ENCODE measurements around the gene NLRP3.
A peak's percentile ranks its signal among the peaks of the same experiment; 100 is the strongest.
"Not testable (repeated sequence)": the region's sequence is repeated elsewhere in the genome, so short reads cannot be mapped to it uniquely, and the experiment has no call there.

NLRP3 gene

GRCh38 chr1:247415423-247416361 is at the start of gene NLRP3:
NLRP3 (plus strand) TSS chr1:247416173; CDS start chr1:247418801, 2,628 bp downstream.
- DNase-seq (ENCODE audit: low spot score), result peak; percentile 30

GRCh38 chr1:247366345-247366744 is 49.6 kb upstream of the NLRP3 start:
- not testable (repeated sequence) for DNase-seq (ENCODE audit: low spot score)

- DNase-seq (ENCODE audit: low spot score), result no peak
Observed at GRCh38 chr1:247366926-247367645, 48.9 kb upstream of the NLRP3 start.

DNA sequence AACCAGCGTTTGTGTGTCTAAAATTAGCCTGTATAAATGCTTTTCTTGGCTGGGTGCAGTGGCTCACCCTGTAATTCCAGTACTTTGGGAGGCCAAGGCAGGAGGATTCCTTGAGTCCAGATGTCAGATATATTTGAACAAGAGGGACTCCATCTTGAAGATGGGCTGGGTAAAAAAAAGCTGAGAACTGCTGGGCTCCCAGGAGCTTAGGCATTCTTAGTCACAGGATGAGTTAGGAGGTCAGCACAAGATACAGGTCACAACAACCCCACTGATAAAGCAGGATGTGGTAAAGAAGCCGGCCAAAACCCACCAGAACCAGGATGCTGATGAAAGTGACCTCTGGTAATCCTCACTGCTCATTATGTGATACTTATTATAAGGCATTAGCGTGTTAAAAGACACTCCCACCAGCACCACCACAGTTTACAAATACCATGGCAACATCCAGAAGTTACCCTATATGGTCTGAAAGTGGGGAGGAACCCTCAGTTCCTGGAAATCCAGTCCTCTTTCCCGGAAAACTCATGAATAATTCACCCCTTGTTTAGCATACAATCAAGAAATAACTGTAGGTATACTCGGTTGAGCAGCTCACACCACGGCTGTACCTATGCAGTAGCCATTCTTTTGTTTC is 48.1 kb upstream of the NLRP3 start:
- no peak for DNase-seq (ENCODE audit: low spot score)

GRCh38 chr1:247368490-247369145 is 47.4 kb upstream of the NLRP3 start:
- DNase-seq (ENCODE audit: low spot score), result no peak

GRCh38 chr1:247370786-247371732 is 44.9 kb upstream of the NLRP3 start:
- DNase-seq (ENCODE audit: low spot score), result no peak

- DNase-seq (ENCODE audit: low spot score), result no peak
Observed at GRCh38 chr1:247371801-247372259, 44.1 kb upstream of the NLRP3 start.

- DNase-seq (ENCODE audit: low spot score), result no peak
Observed at GRCh38 chr1:247373721-247374141, 42.2 kb upstream of the NLRP3 start.

- DNase-seq (ENCODE audit: low spot score), result not testable (repeated sequence)
Observed at GRCh38 chr1:247374651-247375334, 41.2 kb upstream of the NLRP3 start.

DNA sequence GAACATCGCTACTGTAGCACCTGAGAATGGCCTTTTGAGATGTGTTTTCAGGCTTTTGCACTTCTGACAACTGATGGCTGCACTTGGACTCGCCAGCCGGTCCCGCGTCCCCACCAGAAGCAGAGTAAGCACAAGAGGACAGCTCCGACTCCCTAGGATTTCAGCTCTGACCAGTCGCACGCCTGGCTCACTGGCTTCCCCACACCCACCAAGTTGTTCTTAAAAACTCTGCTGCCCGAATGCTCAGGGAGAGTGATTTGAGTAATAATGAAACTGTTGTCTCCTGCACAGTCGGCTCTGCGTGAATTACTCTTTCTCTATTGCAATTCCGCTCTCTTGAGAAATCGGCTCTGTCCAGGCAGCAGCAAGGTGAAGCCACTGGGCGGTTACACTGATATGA is 40.2 kb upstream of the NLRP3 start:
- DNase-seq (ENCODE audit: low spot score), result no peak

DNA sequence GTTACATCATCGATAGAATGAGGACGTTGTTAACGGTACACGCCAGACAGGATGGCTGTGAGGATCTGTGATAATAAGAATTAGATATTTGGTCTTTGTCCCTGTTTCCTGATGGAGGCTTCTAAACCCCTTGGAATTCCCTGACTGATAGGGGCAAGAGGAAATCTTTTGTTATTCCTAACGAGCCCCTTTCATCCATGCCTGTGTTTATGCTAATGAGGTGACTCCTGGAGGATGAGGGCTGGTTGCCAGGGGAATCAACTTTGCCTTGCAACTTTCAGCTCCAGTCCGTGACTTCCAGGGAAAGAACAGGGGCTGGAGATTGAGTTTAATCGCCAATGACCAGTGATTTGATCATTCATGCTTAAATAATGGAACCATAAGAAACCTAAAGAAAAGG is 39.3 kb upstream of the NLRP3 start:
- no peak for DNase-seq (ENCODE audit: low spot score)

DNA sequence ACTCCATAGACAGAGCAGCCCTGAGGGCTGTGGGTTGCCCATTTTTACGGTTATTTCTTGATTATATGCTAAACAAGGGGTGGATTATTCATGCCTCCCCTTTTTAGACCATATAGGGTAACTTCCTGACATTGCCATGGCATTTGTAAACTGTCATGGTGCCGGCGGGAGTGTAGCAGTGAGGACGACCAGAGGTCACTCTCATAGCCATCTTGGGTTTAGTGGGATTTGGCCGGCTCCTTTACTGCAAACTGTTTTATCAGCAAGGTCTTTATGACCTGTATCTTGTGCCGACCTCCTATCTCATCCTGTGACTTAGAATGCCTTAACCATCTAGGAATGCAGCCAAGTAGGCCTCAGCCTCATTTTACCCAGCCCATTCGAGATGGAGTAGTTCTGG is 38.3 kb upstream of the NLRP3 start:
- DNase-seq (ENCODE audit: low spot score), result not testable (repeated sequence)

DNA sequence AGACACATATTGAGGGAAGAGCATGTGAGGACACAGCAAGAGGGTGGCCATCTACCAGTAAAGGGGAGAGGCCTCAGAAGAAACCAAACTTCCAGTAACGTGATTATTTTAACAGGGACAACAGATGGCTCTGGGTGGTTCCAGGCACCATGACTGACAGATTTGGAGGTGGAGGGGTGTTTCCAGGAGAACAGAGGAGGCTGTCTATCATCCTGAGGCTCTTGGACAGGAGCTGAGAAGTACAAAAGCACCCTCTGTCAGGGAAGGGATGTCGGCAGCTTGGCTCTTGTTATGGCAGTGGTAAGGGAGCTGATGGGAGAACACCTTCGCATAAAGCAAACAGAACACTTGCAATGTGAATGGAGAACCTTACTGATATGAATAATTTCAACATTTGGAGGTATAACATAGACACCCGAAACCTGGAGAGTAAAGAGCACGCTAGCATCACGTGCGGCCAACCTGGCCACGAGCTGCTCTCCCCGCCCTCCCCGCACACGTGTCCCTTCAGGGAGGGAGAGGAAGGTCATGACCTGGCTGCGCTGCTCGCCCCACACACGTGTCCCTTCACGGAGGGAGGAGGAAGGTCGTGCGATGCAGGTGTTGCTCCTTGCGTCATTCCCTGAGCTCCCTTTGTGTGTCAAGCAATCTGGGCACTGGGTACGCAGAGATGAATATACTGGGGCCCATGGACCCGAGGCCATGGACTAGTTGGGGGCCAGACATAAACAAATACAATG is 37.5 kb upstream of the NLRP3 start:
- no peak for DNase-seq (ENCODE audit: low spot score)

- DNase-seq (ENCODE audit: low spot score), result peak; percentile 52
Observed at GRCh38 chr1:247385283-247385682, 30.7 kb upstream of the NLRP3 start.

DNA sequence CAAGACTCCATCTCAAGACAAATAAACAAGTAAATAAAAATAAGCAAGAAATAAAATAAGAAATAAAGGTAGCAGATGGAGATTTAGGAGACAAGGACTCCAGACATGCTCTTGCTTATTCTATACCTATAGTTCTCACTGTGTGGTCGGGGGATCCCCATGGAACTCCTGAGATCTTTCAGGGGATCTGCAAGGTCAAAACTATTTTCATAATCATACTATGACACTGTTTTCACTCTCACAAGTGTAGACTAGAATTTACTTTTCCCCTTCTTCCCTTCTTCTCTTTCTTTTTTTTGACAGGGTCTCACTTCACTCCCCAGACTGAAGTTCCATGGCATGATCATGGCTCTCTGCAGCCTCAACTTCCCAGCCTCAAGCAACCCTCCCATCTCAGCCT is 29.8 kb upstream of the NLRP3 start:
- no peak for DNase-seq (ENCODE audit: low spot score)

- DNase-seq (ENCODE audit: low spot score), result no peak
Observed at GRCh38 chr1:247386687-247387086, 29.3 kb upstream of the NLRP3 start.

DNA sequence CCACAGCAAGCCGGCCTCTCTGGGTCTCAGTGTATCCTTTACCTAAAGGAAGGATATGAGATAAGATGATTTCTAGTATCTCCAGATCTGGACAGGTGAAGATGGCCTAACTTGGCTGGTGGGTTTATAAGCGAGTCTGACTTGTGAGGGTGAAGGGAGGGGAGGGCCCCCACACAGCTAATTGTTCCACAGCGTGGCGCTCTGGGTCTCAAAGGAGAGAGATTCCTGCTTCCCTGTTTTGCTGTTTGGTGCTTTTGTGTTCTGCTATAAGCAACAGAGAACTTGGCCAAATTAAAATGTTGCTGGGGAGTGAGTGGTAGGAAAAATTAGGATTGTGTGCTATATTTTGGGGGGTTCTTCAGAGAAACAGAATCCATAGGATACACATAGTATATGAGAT is 28.9 kb upstream of the NLRP3 start:
- no peak for DNase-seq (ENCODE audit: low spot score)

- DNase-seq (ENCODE audit: low spot score), result no peak
Observed at GRCh38 chr1:247387565-247387964, 28.4 kb upstream of the NLRP3 start.

- DNase-seq (ENCODE audit: low spot score), result peak; percentile 77
Observed at GRCh38 chr1:247390116-247390791, 25.7 kb upstream of the NLRP3 start.

Measured in putamen (tissue), 1 donor.